ENCODE results near the gene RAB15. TPM values are rescaled to one million over a fixed set of nuclear protein-coding genes. Genes with fewer than 3 reads are reported as not detected.

The RAB15 gene
- total RNA-seq (2014; rRNA removed) (20.6 and 27.0 TPM in 2 replicates), Bru-seq, nascent RNA (percentile 50 among the genes with signal in this experiment), BruChase-seq, experiment 1, labeled RNA remaining after a 6-hour chase (percentile 56 among the genes with signal in this experiment), BruChase-seq, experiment 2, labeled RNA remaining after a 2-hour chase (percentile 48 among the genes with signal in this experiment)
- long read RNA-seq, partial matches to known transcripts = 0 of 23 reads
- long read RNA-seq, other reads (novel, unspliced or antisense) = 20 of 23 reads

- peak within 1 kb of the TSS; percentile 94 for H3K4me2 ChIP-seq (ENCODE audit: low read length)
- no TSS peak for BruUV-seq (replicated peaks)
- DNase-seq (peak; percentile 35), ATAC-seq (peak; percentile 75)
- H4K20me1 ChIP-seq (ENCODE audit: low read length) = no peaks in the 10 kb centered on the region
- H3K27me3 ChIP-seq (ENCODE audit: low read length) = no peaks in the 10 kb centered on the region
- H3K4me1 ChIP-seq (ENCODE audit: insufficient read depth, low read length) = peaks cover 22% of the 10 kb centered on the region
- ChIA-PET POLR2A (ENCODE audit: unreplicated experiment) (interaction anchor here (0.6 kb wide), 1 partner anchor 50 kb away, joined by 8 read pairs; no protein-coding TSS in a partner anchor), CTCF (no interaction called here)
- no peaks in the 10 kb centered on the region for H3F3A ChIP-seq (ENCODE audit: low read length, unreplicated experiment)
- TF ChIP-seq CTCF (conservative IDR thresholded peaks at IDR 0.05; ENCODE audit: low read depth, low read length) (no peak), EZH2phosphoT487 (IDR thresholded peaks at IDR 0.05; ENCODE audit: borderline replicate concordance, low read length) (no peak), EZH2 (IDR thresholded peaks at IDR 0.05; ENCODE audit: low read length, unreplicated experiment) (no peak)
- peak within 1 kb of the TSS; percentile 39 for H3K9ac ChIP-seq (ENCODE audit: low read length)
- no peaks in the 10 kb centered on the region for H3K36me3 ChIP-seq (ENCODE audit: low read depth, low read length)
- H3K9me3 ChIP-seq (ENCODE audit: low read length) = no peaks in the 10 kb centered on the region
- no peaks in the 10 kb centered on the region for H3K79me2 ChIP-seq (ENCODE audit: low read length)
- H2AFZ ChIP-seq (ENCODE audit: low read length) = peak within 1 kb of the TSS; percentile 94
- H3K9me2 ChIP-seq (replicated peaks; ENCODE audit: low read length) = no peaks in the 10 kb centered on the region
- H3K27ac ChIP-seq (ENCODE audit: low read length) = no peak within 1 kb of the TSS
- intact Hi-C loops (cut with micrococcal nuclease) = no loop called here
- peak within 1 kb of the TSS; percentile 77 for H3K4me3 ChIP-seq (ENCODE audit: low read length)
Measured at GRCh38 chr14:64971943-64972791, at the start of gene RAB15. RAB15 (minus strand) TSS chr14:64972336; CDS start chr14:64972076, 260 bp downstream.

GRCh38 chr14:65019944-65020566 is 47.9 kb upstream of the RAB15 start:
- H3K79me2 ChIP-seq (ENCODE audit: low read length) = no peaks in the 10 kb centered on the region
- DNase-seq (peak; percentile 89), ATAC-seq (peak; percentile 98)
- H3K9me3 ChIP-seq (ENCODE audit: low read length) = no peaks in the 10 kb centered on the region
- H3K4me2 ChIP-seq (ENCODE audit: low read length) = no peak overlapping the region
- no TSS peak for BruUV-seq (replicated peaks)
- no peaks in the 10 kb centered on the region for H3K27me3 ChIP-seq (ENCODE audit: low read length)
- H3K4me1 ChIP-seq (ENCODE audit: insufficient read depth, low read length) = no peaks in the 10 kb centered on the region; the same call in 1 of the 2 replicates
- no peak overlapping the region for H3K27ac ChIP-seq (ENCODE audit: low read length)
- H3K4me3 ChIP-seq (ENCODE audit: low read length) = no peak overlapping the region
- H3K9ac ChIP-seq (ENCODE audit: low read length) = no peak overlapping the region
- TF ChIP-seq EZH2phosphoT487 (IDR thresholded peaks at IDR 0.05; ENCODE audit: borderline replicate concordance, low read length) (no peak), EZH2 (IDR thresholded peaks at IDR 0.05; ENCODE audit: low read length, unreplicated experiment) (no peak), CTCF (conservative IDR thresholded peaks at IDR 0.05; ENCODE audit: low read depth, low read length) (peak; percentile 96)
- CTCF ChIA-PET = interaction anchor here (0.5 to 2.2 kb wide), 22 partner anchors 14 to 1997 kb away, joined by 3 to 98 read pairs (median 3); partner anchors contain the start of genes CHURC1, FNTB and MAX
- POLR2A ChIA-PET (ENCODE audit: unreplicated experiment) = interaction anchor here (0.5 to 0.6 kb wide), 3 partner anchors 20 to 294 kb away, joined by 3 to 6 read pairs (median 3); no protein-coding TSS in a partner anchor
- no peaks in the 10 kb centered on the region for H3K9me2 ChIP-seq (replicated peaks; ENCODE audit: low read length)
- peaks cover 8% of the 10 kb centered on the region; the same call in 1 of the 2 replicates for H3K36me3 ChIP-seq (ENCODE audit: low read depth, low read length)
- no peaks in the 10 kb centered on the region for H3F3A ChIP-seq (ENCODE audit: low read length, unreplicated experiment)
- H4K20me1 ChIP-seq (ENCODE audit: low read length) = no peaks in the 10 kb centered on the region
- H2AFZ ChIP-seq (ENCODE audit: low read length) = no peak overlapping the region
- intact Hi-C loops (cut with micrococcal nuclease) = loop anchor here (1.0 kb wide), 1 partner anchor 34 kb away; the partner anchor contains the start of gene FNTB

Measured in PC-3 (cell line).